ENCODE data around the gene F7. TPM values are rescaled to one million over a fixed set of nuclear protein-coding genes. Genes with fewer than 3 reads are reported as not detected.

F7 gene
- total and polyA plus RNA-seq, 2 donors (not counting 3 experiments of a cell fraction or from before 2014, with no cell fraction given): not detected

DNA sequence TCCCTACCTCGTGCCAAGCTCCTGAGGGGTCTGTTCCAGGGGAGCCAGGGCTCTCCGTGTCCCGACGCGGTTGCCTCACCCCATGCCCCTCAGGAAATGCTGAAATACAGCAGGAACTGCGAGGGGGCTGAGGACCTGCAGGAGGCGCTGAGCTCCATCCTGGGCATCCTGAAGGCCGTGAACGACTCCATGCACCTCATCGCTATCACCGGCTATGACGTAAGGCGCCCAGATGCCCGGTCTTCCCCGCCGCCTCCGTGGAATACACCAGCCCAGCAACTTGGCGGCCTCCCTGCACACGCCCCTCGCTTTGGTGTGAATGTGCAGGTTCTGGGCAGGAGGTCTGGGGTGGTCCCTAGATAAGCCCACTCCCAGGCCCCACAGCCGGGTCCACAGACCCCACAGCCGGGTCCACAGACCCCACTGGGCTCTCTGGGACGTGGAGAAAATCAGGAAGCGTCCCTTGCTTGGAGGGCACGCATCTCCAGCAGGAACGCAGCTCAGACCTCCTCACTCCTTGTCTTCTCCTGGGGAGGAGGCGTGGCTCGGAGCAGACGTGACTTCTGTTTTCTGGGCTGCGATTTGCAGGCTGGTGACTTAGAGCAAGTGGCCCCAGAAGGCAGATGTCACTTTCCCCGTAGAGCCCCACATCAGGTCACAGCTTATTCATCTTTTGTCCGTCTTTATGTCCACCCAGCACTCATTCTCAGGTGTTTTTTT, 19.4 kb upstream of the F7 start:
- no peaks in the 10 kb centered on the region for H3K27me3 ChIP-seq (ENCODE audit: control insufficient read depth in 2 of 2, insufficient read depth in 2 of 2, low read length in 2 of 2)
- no peaks in the 10 kb centered on the region for H3K9me3 ChIP-seq (replicated peaks; ENCODE audit: control insufficient read depth, insufficient read depth, low read length)
- dilution Hi-C loops (cut with MboI; ENCODE audit: extremely low pct_ligation_motif_present, low sequenced_read_pairs): no loop called here
- no peak overlapping the region for H2AFZ ChIP-seq (ENCODE audit: low read depth, low read length)
- no peak overlapping the region for H3K4me2 ChIP-seq (ENCODE audit: insufficient read depth, low read length)
- no TSS peak for BruUV-seq (replicated peaks)
- no peak for TF ChIP-seq FOS (IDR thresholded peaks at IDR 0.05; ENCODE audit: borderline replicate concordance, insufficient read depth, low read length)
- peak in 1 of 2 donors; percentile 4 for TF ChIP-seq CTCF (IDR thresholded peaks at IDR 0.05; ENCODE audit: extremely low read depth in 1 of 2, insufficient read depth in 1 of 2, low read depth in 1 of 2, low read length in 2 of 2)
- no peak for TF ChIP-seq EZH2 (IDR thresholded peaks at IDR 0.05; ENCODE audit: borderline replicate concordance, low read depth, low read length, severe bottlenecking)
- H3K4me1 ChIP-seq (ENCODE audit: control insufficient read depth, extremely low read depth, insufficient read depth, low read length): no peaks in the 10 kb centered on the region
- H4K20me1 ChIP-seq (replicated peaks; ENCODE audit: control insufficient read depth, extremely low read depth, insufficient read depth, low read length): no peaks in the 10 kb centered on the region
- FAIRE-seq (no peak), DNase-seq (ENCODE audit: low read depth, low spot score) (no peak)
- no peak overlapping the region for H3K4me3 ChIP-seq (replicated peaks in 1 of 3; ENCODE audit: insufficient read depth in 1 of 3, low read depth in 1 of 3, low read length in 3 of 3)
- H3K27ac ChIP-seq (ENCODE audit: insufficient read depth, low read depth, low read length): no peak overlapping the region
- ChIA-PET CTCF (interaction anchor here (1.3 kb wide), 1 partner anchor 14 kb away, joined by 5 read pairs; no protein-coding TSS in a partner anchor), POLR2A (no interaction called here)
- H3K9ac ChIP-seq (replicated peaks; ENCODE audit: extremely low read depth, insufficient read depth, low read length): no peak overlapping the region
- H3K9me1 ChIP-seq (replicated peaks; ENCODE audit: control insufficient read depth, extremely low read depth, insufficient read depth, low read length): no peaks in the 10 kb centered on the region
- intact Hi-C loops (cut with micrococcal nuclease): no loop called here
- no peaks in the 10 kb centered on the region for H3K79me2 ChIP-seq (ENCODE audit: control insufficient read depth, insufficient read depth, low read length)
- no peaks in the 10 kb centered on the region for H3K36me3 ChIP-seq (ENCODE audit: control insufficient read depth in 2 of 2, extremely low read depth in 1 of 2, insufficient read depth in 2 of 2, low read length in 2 of 2)
